ENCODE results near the gene MDP1.

DNA sequence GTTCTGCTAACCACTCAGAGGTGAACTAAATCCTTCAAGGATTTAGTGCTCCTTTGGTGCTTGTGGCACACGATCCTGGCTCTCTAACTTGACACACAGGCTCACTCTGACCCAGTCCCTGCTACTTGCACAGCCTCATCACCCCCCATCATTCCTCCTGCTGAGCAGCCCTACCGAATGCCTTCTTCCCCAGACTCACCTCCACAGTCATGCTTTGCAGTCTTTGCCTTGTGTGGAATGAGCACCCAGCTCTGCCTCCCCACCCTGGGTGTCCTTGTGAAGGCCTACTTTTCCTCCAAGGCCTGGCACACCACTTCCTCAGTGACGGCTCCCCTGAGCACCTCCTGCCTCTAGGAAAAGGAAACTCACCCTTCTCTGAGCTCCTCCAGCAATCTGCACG is 34.5 kb upstream of the MDP1 start:
- TF ChIP-seq, protein P1, sequence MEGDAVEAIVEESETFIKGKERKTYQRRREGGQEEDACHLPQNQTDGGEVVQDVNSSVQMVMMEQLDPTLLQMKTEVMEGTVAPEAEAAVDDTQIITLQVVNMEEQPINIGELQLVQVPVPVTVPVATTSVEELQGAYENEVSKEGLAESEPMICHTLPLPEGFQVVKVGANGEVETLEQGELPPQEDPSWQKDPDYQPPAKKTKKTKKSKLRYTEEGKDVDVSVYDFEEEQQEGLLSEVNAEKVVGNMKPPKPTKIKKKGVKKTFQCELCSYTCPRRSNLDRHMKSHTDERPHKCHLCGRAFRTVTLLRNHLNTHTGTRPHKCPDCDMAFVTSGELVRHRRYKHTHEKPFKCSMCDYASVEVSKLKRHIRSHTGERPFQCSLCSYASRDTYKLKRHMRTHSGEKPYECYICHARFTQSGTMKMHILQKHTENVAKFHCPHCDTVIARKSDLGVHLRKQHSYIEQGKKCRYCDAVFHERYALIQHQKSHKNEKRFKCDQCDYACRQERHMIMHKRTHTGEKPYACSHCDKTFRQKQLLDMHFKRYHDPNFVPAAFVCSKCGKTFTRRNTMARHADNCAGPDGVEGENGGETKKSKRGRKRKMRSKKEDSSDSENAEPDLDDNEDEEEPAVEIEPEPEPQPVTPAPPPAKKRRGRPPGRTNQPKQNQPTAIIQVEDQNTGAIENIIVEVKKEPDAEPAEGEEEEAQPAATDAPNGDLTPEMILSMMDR (IDR thresholded peaks at IDR 0.05; ENCODE audit: low read depth, low read length): no peak
- TF ChIP-seq, protein P2, sequence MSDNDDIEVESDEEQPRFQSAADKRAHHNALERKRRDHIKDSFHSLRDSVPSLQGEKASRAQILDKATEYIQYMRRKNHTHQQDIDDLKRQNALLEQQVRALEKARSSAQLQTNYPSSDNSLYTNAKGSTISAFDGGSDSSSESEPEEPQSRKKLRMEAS (IDR thresholded peaks at IDR 0.05; ENCODE audit: low read depth, low read length): no peak
- TF ChIP-seq POLR2A (IDR thresholded peaks at IDR 0.05; ENCODE audit: extremely low read depth, insufficient read length) (no peak), MYC (IDR thresholded peaks at IDR 0.05; ENCODE audit: low read depth, low read length) (no peak)

All from NB4 (cell line).